NCI-H2107 (cell line): ENCODE measurements around the gene LEAP2.
"Not testable (repeated sequence)": the region's sequence is repeated elsewhere in the genome, so short reads cannot be mapped to it uniquely, and the experiment has no call there.

Source experiments
- DNase-seq: peaks from one replicate; lab custom pipeline; 2025; lab: John Stamatoyannopoulos, UW

Gene LEAP2

GRCh38 chr5:132840896-132841295 lies 32.6 kb upstream of the LEAP2 start:
- DNase-seq = no peak

GRCh38 chr5:132841305-132841704 lies 32.2 kb upstream of the LEAP2 start:
- no peak for DNase-seq

- DNase-seq = no peak
These were observed 25.2 kb upstream of the LEAP2 start for GRCh38 chr5:132848270-132848669.

DNA sequence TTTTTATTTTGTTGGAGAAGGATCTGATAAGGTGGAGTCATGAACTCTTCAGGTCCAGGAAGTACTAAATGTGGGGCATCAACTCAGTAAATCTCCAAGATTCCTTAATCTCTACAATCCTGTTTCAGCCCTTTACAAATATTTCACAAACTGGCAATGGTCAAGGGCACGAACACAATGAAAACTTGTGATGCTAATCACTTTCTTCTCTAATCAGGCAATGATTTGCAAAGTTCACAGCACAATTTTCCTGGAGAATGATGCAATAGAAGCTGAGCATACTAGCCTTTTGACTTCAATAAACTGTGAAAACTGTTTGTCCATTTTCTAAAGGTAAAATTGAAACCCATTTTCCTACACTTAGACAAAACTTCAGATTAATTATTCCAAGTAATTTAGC lies 24.1 kb upstream of the LEAP2 start:
- no peak for DNase-seq

DNA sequence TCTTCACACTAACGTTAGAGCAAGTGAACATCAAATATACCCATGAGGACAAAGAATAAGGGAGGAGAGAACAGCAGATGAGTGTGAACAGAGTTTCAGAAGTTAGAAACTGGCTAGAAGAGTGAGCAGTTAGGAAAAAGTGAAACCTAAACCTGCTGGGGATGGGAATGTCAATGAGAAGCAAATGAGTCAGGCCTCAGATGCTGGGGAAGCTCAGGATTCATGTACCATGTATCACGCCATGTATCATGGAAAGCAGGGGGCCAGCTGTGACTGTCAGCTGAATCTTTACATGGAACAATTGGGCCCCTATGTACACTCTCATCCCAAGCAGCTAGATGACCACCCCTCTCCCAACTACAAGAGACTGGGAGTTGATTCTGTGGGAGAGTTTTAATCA lies 23.4 kb upstream of the LEAP2 start:
- DNase-seq = no peak

DNA sequence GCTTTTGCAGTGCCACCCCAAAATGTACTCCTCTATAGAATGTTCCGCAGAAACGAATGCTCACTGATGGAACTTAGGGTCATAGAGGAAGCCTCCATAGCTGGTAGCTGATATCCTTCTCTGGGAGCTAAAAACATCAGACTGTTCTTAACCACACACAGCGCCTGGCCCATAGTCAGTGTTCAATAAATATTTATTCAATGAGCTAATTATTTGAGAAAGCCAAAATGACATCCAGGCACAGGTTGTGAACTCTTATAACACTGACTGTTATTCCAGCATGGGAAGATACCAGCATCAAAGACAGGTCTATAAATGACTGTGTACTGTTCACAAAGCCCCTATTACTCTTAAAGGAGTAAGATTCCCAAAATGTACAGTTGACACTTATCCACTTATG lies 20.1 kb upstream of the LEAP2 start:
- no peak for DNase-seq

- DNase-seq = no peak
These were observed 19.7 kb upstream of the LEAP2 start for GRCh38 chr5:132853790-132854189.

- no peak for DNase-seq
These were observed 19.2 kb upstream of the LEAP2 start for GRCh38 chr5:132854301-132854700.

DNA sequence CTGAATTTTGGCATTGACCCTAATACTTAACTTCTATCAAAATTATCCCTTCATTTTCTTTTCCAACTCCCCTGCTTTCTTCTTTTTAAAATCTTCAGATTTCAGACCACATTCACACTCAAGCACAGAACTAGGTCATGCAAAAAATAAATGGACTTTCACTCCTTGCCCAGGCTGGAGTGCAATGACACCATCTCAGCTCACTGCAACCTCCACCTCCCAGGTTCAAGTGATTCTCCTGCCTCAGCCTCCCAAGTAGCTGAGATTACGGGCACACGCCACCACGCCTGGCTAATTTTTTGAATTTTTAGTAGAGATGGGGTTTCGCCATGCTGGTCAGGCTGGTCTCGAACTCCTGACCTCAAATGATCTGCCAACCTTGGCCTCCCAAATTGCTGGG lies 18.5 kb upstream of the LEAP2 start:
- DNase-seq = not testable (repeated sequence)

DNA sequence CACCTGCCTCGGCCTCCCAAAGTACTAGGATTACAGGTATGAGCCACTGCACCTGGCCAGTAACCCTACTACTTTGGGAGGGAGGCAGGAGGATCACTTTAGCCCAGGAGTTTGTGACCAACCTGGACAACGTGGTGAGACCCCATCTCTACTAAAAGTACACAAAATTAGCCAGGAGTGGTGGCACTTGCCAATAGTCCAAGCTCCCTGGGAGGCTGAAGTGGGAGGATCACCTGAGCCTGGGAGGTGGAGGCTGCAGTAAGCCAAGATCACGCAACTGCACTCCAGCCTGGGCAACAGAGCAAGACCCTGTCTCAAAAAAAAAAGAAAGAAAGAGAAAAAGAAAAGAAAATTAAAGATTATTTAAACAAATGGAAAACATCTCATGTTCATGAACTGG lies 17.5 kb upstream of the LEAP2 start:
- DNase-seq = no peak

DNA sequence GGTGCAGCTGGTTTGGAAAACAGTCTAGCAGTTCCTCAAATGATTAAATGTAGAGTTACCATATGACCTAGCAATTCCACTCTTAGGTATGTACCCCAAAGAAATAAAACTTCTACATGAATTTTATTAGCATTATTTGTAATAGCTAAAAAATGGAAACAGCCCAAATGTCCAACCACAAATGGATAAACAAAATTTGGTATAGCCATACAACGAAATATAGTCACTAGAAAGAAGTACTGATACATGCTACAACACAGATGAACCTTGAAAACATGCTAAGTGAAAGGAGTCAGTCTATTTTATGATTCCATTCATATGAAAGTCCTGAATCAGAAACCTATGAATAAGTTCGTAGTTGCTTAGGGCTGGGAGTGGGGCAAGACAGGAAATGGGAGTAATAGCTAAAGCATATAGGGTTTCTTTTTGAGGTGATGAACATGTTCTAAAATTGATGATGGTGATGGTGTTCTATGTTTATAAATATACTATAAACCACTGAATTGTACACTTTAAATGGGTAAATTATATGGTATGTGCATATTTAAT lies 13.5 kb upstream of the LEAP2 start:
- DNase-seq = no peak

GRCh38 chr5:132860742-132861141 lies 12.7 kb upstream of the LEAP2 start:
- no peak for DNase-seq

DNA sequence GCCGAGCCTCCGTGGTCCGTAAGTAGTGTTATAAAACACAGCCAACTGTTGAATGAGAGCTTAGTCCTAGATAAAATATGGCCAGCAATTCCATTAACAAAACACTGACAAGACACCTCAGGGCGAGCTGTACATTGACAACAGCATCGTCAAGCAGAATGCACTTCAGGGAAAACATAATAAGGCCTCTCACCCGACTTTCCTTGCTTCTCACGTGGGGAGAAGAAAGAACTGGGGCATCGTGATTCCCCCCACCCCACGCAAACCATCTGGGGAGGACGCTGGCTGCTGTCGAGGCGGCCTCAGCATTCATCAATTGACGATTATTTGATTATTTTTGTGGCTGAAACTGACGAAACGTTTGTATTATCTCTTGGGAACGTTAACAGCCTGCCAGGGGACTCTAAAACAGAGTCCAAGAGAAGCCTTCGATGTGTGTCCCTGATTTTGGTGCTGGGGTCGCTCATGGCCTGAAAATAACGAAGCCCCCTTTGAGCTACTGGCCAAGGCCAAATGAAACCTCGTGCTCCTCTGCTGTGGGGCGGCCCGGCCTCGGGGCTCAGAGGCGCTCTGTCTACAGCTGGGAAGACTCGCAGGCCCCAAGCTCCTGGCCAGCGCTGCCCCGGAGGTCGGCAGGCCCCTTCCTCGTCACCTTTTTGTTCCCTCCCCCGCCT lies 7.7 kb upstream of the LEAP2 start:
- no peak for DNase-seq

DNA sequence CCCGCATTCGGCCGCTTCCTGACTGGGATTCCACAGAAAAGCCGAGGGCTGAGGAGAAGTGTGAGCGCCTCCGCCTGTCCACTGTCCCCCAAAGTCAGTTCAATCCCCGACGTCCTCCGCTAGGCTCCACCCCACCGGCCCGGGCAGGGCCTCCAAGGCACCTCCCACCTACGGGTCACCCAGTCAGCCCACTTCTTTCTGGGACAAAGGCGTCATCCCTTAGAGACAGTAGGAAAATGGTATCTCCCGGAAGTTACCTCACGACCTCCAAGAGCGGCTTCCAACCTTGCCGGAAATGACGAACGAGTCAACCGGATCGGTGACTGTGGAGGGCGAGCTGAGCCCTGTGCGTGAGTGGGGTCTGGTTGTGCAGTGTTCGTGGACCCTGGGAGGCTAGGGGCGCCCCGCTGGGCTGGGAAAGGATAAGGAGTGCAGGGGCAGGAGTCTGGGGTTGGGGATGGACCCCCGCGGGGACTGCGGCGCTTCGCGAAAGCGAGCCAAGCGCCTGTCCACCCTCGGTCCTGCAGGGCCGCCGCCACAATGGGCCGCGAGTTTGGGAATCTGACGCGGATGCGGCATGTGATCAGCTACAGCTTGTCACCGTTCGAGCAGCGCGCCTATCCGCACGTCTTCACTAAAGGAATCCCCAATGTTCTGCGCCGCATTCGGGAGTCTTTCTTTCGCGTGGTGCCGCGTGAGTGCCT lies 7.0 kb upstream of the LEAP2 start, which contains the start of the genes GDF9 and UQCRQ:
Gene GDF9 (minus strand): TSS at position 128 of the 704 bp plus-strand sequence. CDS start 1,936 bp downstream, outside the sequence.
Gene UQCRQ (plus strand): TSS at position 301 of the 704 bp plus-strand sequence. CDS start 240 bp downstream, at position 541.
- peak; percentile 80 for DNase-seq

- DNase-seq = no peak
These were observed 6.4 kb upstream of the LEAP2 start for GRCh38 chr5:132867046-132867451.

DNA sequence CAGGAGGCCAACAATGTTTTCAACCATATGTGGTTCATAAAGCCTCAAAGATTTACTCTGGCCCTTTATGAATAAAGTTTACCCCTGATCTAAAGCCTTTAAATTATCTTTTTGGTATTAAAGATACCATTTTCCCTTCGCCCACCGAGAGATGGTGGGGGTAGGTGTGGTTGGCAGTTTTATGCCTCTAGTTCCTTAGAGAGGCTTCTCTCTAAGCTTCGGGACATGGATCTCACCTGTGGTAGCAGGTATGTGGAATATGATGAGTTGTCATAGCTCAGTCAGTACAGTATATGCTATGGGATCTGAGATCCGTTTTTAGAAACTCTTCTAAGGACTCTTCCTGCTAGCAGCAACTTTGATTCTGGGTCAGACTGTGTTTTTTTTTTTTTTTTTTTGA lies 4.7 kb upstream of the LEAP2 start:
- DNase-seq = no peak

DNA sequence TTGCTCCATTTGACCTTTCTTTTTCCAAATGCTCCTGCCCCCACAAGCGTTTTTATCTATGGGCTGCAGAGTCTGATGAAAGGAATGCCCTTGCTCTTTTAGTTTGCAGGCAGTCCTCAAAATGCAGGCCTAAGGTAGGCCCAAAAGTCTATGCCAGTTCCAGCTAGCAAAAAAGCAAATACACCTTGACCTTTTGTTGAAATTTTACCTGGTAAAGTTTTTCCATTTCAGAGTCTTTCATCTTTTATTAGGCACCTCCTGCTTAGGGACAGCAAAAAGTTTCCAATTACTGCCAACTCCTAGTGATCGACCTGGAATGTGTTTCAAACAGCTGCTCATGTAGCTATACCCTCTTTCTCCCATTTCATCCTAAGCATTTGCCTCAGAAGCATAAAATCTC lies 2.7 kb upstream of the LEAP2 start:
- DNase-seq = no peak

GRCh38 chr5:132871459-132872284 lies 1.8 kb upstream of the LEAP2 start:
- no peak for DNase-seq

DNA sequence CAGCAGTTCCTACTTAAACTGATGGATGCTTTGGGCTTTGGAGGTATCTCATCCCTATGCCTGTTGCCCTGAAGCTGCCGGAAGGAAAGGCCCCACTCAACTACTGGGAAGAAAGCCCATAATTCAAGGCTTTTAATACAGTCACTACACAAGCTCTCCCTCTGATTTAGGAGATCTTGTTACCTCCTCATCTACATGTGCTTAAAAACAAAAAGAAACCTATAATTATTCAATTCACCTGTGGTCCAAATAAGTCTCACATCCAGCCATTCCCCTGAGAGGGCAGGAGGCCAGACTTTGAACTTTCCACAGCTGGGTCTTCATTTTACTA lies 715 bp upstream of the LEAP2 start:
- no peak for DNase-seq

DNA sequence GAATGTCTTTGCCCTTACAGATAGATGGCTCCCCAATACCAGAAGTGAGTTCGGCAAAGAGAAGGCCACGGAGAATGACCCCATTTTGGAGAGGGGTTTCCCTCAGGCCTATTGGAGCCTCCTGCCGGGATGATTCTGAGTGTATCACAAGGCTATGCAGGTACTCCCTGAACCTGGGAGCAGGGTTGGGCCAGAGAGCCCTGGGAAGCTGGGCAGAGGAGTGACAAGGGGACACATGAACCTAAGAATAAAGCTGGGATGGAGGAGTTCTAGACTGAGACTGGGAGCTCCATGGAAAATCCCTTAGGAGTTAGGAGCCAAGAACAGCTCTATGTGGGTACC lies 433 bp downstream of the LEAP2 start:
- no peak for DNase-seq

GRCh38 chr5:132876020-132876759 lies 2.7 kb downstream of the LEAP2 start:
- DNase-seq = no peak

- DNase-seq = no peak
These were observed 4.0 kb downstream of the LEAP2 start for GRCh38 chr5:132877466-132877865.
